Superior temporal gyrus (tissue), 1 donor: ENCODE results near the gene PAX7.
"Not testable (repeated sequence)": the region's sequence is repeated elsewhere in the genome, so short reads cannot be mapped to it uniquely, and the experiment has no call there.

Source experiments
- DNase-seq: peaks from one replicate; pipeline ENCODE4 v3.0.0-alpha.2; 2016; ENCODE audit errors: extremely low spot score

Gene PAX7

GRCh38 chr1:18726368-18726767 lies 95.7 kb downstream of the PAX7 start:
- no peak for DNase-seq

- no peak for DNase-seq
Observed at GRCh38 chr1:18727956-18728355, 97.3 kb downstream of the PAX7 start.

GRCh38 chr1:18730321-18730720 lies 99.7 kb downstream of the PAX7 start:
- no peak for DNase-seq

- no peak for DNase-seq
Observed at GRCh38 chr1:18731148-18731547, 100.5 kb downstream of the PAX7 start.

GRCh38 chr1:18731591-18732235 lies 101.1 kb downstream of the PAX7 start:
- no peak for DNase-seq

- DNase-seq: no peak
Observed at GRCh38 chr1:18732686-18733085, 102.0 kb downstream of the PAX7 start.

- DNase-seq: no peak
Observed at GRCh38 chr1:18734001-18734400, 103.4 kb downstream of the PAX7 start.

- no peak for DNase-seq
Observed at GRCh38 chr1:18734461-18735223, 104.0 kb downstream of the PAX7 start.

- DNase-seq: no peak
Observed at GRCh38 chr1:18735224-18735997, 104.8 kb downstream of the PAX7 start.

GRCh38 chr1:18736958-18737357 lies 106.3 kb downstream of the PAX7 start:
- DNase-seq: no peak

GRCh38 chr1:18738126-18738525 lies 107.5 kb downstream of the PAX7 start:
- no peak for DNase-seq

GRCh38 chr1:18738617-18739016 lies 108.0 kb downstream of the PAX7 start:
- no peak for DNase-seq

GRCh38 chr1:18739408-18739807 lies 108.8 kb downstream of the PAX7 start:
- no peak for DNase-seq

- DNase-seq: no peak
Observed at GRCh38 chr1:18739897-18740296, 109.3 kb downstream of the PAX7 start.

GRCh38 chr1:18740617-18741016 lies 110.0 kb downstream of the PAX7 start:
- DNase-seq: no peak

GRCh38 chr1:18743233-18743632 lies 112.6 kb downstream of the PAX7 start:
- no peak for DNase-seq

GRCh38 chr1:18744381-18744780 lies 113.7 kb downstream of the PAX7 start:
- not testable (repeated sequence) for DNase-seq

- no peak for DNase-seq
Observed at GRCh38 chr1:18746981-18747380, 116.3 kb downstream of the PAX7 start.

GRCh38 chr1:18747671-18748070 lies 117.0 kb downstream of the PAX7 start:
- no peak for DNase-seq

- no peak for DNase-seq
Observed at GRCh38 chr1:18748435-18748834, 117.8 kb downstream of the PAX7 start.

- DNase-seq: no peak
Observed at GRCh38 chr1:18749569-18749968, 118.9 kb downstream of the PAX7 start.

GRCh38 chr1:18750600-18750999 lies 120.0 kb downstream of the PAX7 start:
- no peak for DNase-seq

GRCh38 chr1:18751425-18751824 lies 120.8 kb downstream of the PAX7 start:
- no peak for DNase-seq
